IMR-90 (cell line): ENCODE results near the gene CEP85. TPM values are rescaled to one million over a fixed set of nuclear protein-coding genes. Genes with fewer than 3 reads are reported as not detected.

ENCODE experiments used
- ATAC-seq: fragments of 200-7000 bp; cut with Tn5 transposase; 2 replicates; pipeline ENCODE4 v1.9.1; 2020; ENCODE audit warnings: low read depth, mild to moderate bottlenecking, moderate library complexity
- BruUV-seq: library from RNA; stranded (reverse); fragments of 400-500 nt; replicated peaks from 2 replicates; lab custom pipeline; 2021; lab: Mats Ljungman, UMichigan
- CTCF ChIA-PET: fragments of 300-600 bp; formaldehyde crosslinking; extraction: SDS; loops from one replicate; lab custom pipeline; 2021; ENCODE audit warnings: antibody characterized with exemption; lab: Yijun Ruan, JAX
- POLR2A ChIA-PET: fragments of 300-600 bp; sonication (Branson Sonifier 250); formaldehyde crosslinking; loops from one replicate; lab custom pipeline; 2022; ENCODE audit warnings: antibody characterized with exemption; ENCODE audit not compliant: unreplicated experiment; lab: Charles Lee
- DNase-seq: peaks from one replicate; pipeline ENCODE4 v3.0.0; 2013
- H2AFZ ChIP-seq: replicated peaks from 2 replicates; pipeline ENCODE3; 2013; ENCODE audit warnings: low read length, mild to moderate bottlenecking; ENCODE audit not compliant: poor library complexity
- H2AK5ac ChIP-seq: 2 replicates; pipeline ENCODE4 v1.6.1; 2013; ENCODE audit warnings: low read depth, low read length, inconsistent platforms
- H2AK9ac ChIP-seq: replicated peaks from 2 replicates; pipeline ENCODE3; 2013; ENCODE audit warnings: mild to moderate bottlenecking, low read depth, low read length, moderate library complexity; ENCODE audit not compliant: poor library complexity
- H2BK120ac ChIP-seq: 2 replicates; pipeline ENCODE4 v1.6.1; 2013; ENCODE audit warnings: low read depth, low read length, inconsistent platforms
- H2BK15ac ChIP-seq: 3 replicates; pipeline ENCODE4 v1.6.1; 2013; ENCODE audit warnings: low read depth, low read length, inconsistent platforms
- H2BK20ac ChIP-seq: 2 replicates; pipeline ENCODE4 v1.6.1; 2013; ENCODE audit warnings: low read depth, mild to moderate bottlenecking, inconsistent platforms, low read length, moderate library complexity
- H2BK5ac ChIP-seq: 2 replicates; pipeline ENCODE4 v1.6.1; 2013; ENCODE audit warnings: mild to moderate bottlenecking, low read depth, low read length, inconsistent platforms; ENCODE audit not compliant: poor library complexity, severe bottlenecking
- H3K14ac ChIP-seq: replicated peaks from 2 replicates; pipeline ENCODE4 v1.6.1; 2013; ENCODE audit warnings: low read depth, low read length, inconsistent platforms
- H3K18ac ChIP-seq: 2 replicates; pipeline ENCODE4 v1.6.1; 2013; ENCODE audit warnings: low read depth, low read length, control low read depth
- H3K23ac ChIP-seq: 2 replicates; pipeline ENCODE4 v1.6.1; 2013; ENCODE audit warnings: low read depth, low read length, inconsistent platforms
- H3K27ac ChIP-seq: 2 replicates; pipeline ENCODE4 v1.5.1; 2013; ENCODE audit warnings: mild to moderate bottlenecking, control low read depth, low read length; ENCODE audit not compliant: insufficient read depth
- H3K27me3 ChIP-seq: 2 replicates; pipeline ENCODE4 v1.6.1; 2013; ENCODE audit warnings: low read length; ENCODE audit not compliant: control insufficient read depth, insufficient read depth
- H3K36me3 ChIP-seq: 2 replicates; pipeline ENCODE4 v1.6.1; 2013; ENCODE audit warnings: low read length, mixed read lengths; ENCODE audit not compliant: control insufficient read depth, insufficient read depth
- H3K4ac ChIP-seq: 2 replicates; pipeline ENCODE4 v1.6.1; 2013; ENCODE audit warnings: low read depth, low read length, inconsistent platforms
- H3K4me1 ChIP-seq: 2 replicates; pipeline ENCODE4 v1.6.1; 2013; ENCODE audit warnings: low read length, mixed read lengths; ENCODE audit not compliant: control insufficient read depth, insufficient read depth
- H3K4me2 ChIP-seq: 2 replicates; pipeline ENCODE4 v1.6.1; 2013; ENCODE audit warnings: low read depth, mild to moderate bottlenecking, control low read depth, low read length, moderate library complexity
- H3K4me3 ChIP-seq: 2 replicates; pipeline ENCODE4 v1.5.1; 2013; ENCODE audit warnings: low read depth, mild to moderate bottlenecking, control low read depth, low read length, moderate library complexity; ENCODE audit not compliant: insufficient read depth
- H3K56ac ChIP-seq: 2 replicates; pipeline ENCODE4 v1.6.1; 2013; ENCODE audit warnings: low read length, inconsistent platforms; ENCODE audit not compliant: insufficient read depth; ENCODE audit errors: extremely low read depth
- H3K79me1 ChIP-seq, 2 experiments: 2 replicates each; pipeline ENCODE4 v1.6.1; 2013; ENCODE audit warnings: low read length in 2 of 2, inconsistent platforms in 1 of 2, low read depth in 1 of 2
- H3K9ac ChIP-seq: 2 replicates; pipeline ENCODE4 v1.6.1; 2013; ENCODE audit warnings: low read depth, low read length, control low read depth
- H3K9me1 ChIP-seq: 2 replicates; pipeline ENCODE4 v1.6.1; 2013; ENCODE audit warnings: low read length, inconsistent platforms; ENCODE audit not compliant: insufficient read depth
- H3K9me3 ChIP-seq: 2 replicates; pipeline ENCODE4 v1.6.1; 2013; ENCODE audit warnings: low read length; ENCODE audit not compliant: control insufficient read depth, insufficient read depth
- H4K20me1 ChIP-seq: 2 replicates; pipeline ENCODE4 v1.6.1; 2013; ENCODE audit warnings: low read length, inconsistent platforms; ENCODE audit not compliant: insufficient read depth
- H4K5ac ChIP-seq: 2 replicates; pipeline ENCODE4 v1.6.1; 2013; ENCODE audit warnings: mild to moderate bottlenecking, low read depth, low read length, control low read depth
- H4K8ac ChIP-seq, 2 experiments: 2 replicates each; pipeline ENCODE4 v1.6.1; 2013; ENCODE audit warnings: low read depth in 2 of 2, low read length in 2 of 2, control low read depth in 1 of 2, inconsistent platforms in 1 of 2
- H4K91ac ChIP-seq: 2 replicates; pipeline ENCODE4 v1.6.1; 2013; ENCODE audit warnings: low read depth, low read length, inconsistent platforms; ENCODE audit not compliant: insufficient read depth
- BHLHE40 ChIP-seq: fragments of 150-350 bp; IDR thresholded peaks from 2 replicates; pipeline ENCODE4 v1.6.1; 2016; ENCODE audit warnings: mild to moderate bottlenecking, low read depth, low read length
- CEBPB ChIP-seq: IDR thresholded peaks from 2 replicates; pipeline ENCODE4 v1.6.1; 2012; ENCODE audit warnings: low read depth, low read length, improper control_type of control experiment
- CHD1 ChIP-seq: IDR thresholded peaks from 2 replicates; pipeline ENCODE4 v1.6.1; 2012; ENCODE audit warnings: low read depth, low read length, improper control_type of control experiment
- FOS ChIP-seq: fragments of 150-350 bp; IDR thresholded peaks from 2 replicates; pipeline ENCODE4 v1.6.1; 2016; ENCODE audit warnings: low read depth, low read length
- MAFK ChIP-seq: IDR thresholded peaks from 2 replicates; pipeline ENCODE4 v1.6.1; 2012; ENCODE audit warnings: low read depth, low read length, improper control_type of control experiment
- MAZ ChIP-seq: IDR thresholded peaks from 2 replicates; pipeline ENCODE4 v1.6.1; 2012; ENCODE audit warnings: low read depth, mild to moderate bottlenecking, low read length, improper control_type of control experiment, moderate library complexity, borderline replicate concordance
- MXI1 ChIP-seq: IDR thresholded peaks from 2 replicates; pipeline ENCODE4 v1.6.1; 2012; ENCODE audit warnings: low read depth, mild to moderate bottlenecking, low read length, moderate library complexity, borderline replicate concordance
- NFE2L2 ChIP-seq: fragments of 150-350 bp; IDR thresholded peaks from 2 replicates; pipeline ENCODE4 v1.6.1; 2016; ENCODE audit warnings: low read depth, mild to moderate bottlenecking, low read length
- POLR2A ChIP-seq: IDR thresholded peaks from 2 replicates; pipeline ENCODE4 v1.6.1; 2012; ENCODE audit warnings: mild to moderate bottlenecking, low read depth, low read length
- RAD21 ChIP-seq: IDR thresholded peaks from 2 replicates; pipeline ENCODE4 v1.6.1; 2012; ENCODE audit warnings: low read length, improper control_type of control experiment
- RCOR1 ChIP-seq: IDR thresholded peaks from 2 replicates; pipeline ENCODE4 v1.6.1; 2012; ENCODE audit warnings: mild to moderate bottlenecking, low read length, improper control_type of control experiment; ENCODE audit not compliant: insufficient replicate concordance
- RFX5 ChIP-seq: IDR thresholded peaks from 2 replicates; pipeline ENCODE4 v1.8.0; 2012; ENCODE audit warnings: low read depth, mild to moderate bottlenecking, low read length, moderate library complexity
- SMC3 ChIP-seq: fragments of 150-350 bp; IDR thresholded peaks from 2 replicates; pipeline ENCODE4 v1.6.1; 2016; ENCODE audit warnings: low read depth, mild to moderate bottlenecking, antibody characterized with exemption, low read length, moderate library complexity
- whole genome bisulfite sequencing, 2 experiments: methylation state at CpG; one replicate each; pipeline versions ENCODE4 v1.1.5 to v1.1.7; 2013; ENCODE audit warnings: missing lambda C conversion rate in 2 of 2; ENCODE audit not compliant: insufficient read length in 1 of 2; ENCODE audit errors: extremely low coverage in 2 of 2; 5-methylcytosine and 5-hydroxymethylcytosine counted together
- dilution Hi-C: fragments of 300-500 bp; cut with HindIII; formaldehyde crosslinking; loops from one replicate; pipeline ENCODE4 v1.14.3; 2018; ENCODE audit warnings: low sequenced_read_pairs; ENCODE audit not compliant: unreplicated experiment
- in situ Hi-C: fragments of 300-500 bp; cut with MboI; formaldehyde crosslinking; loops from 3 replicates; pipeline ENCODE4 v1.14.3; 2019; ENCODE audit warnings: low sequenced_read_pairs, inconsistent platforms, mixed read lengths
- intact Hi-C: fragments of 100-400 bp; cut with micrococcal nuclease; formaldehyde crosslinking; loops from 2 replicates; pipeline ENCODE4 v1.10.0; 2022
- polyA plus RNA-seq, 3 experiments: library from polyadenylated mRNA; depleted of rRNA; stranded (reverse); fragments of >200 nt; gene quantifications; 2 replicates each; pipeline ENCODE4 v1.2.3, GENCODE V29; 2012; ENCODE audit warnings: low replicate concordance in 1 of 3
- total RNA-seq: library from RNA; depleted of rRNA; stranded (reverse); fragments of >200 nt; gene quantifications from 2 replicates; pipeline ENCODE4 v1.2.3, GENCODE V29; 2012
- TF ChIP-seq, protein P1 (sequence below): fragments of 150-350 bp; IDR thresholded peaks from 2 replicates; pipeline ENCODE4 v1.6.1; 2017; ENCODE audit warnings: mild to moderate bottlenecking, antibody characterized with exemption, low read length, low read depth
- TF ChIP-seq, protein P2 (sequence below): conservative IDR thresholded peaks from 2 replicates; pipeline ENCODE4 v1.5.1; 2012; ENCODE audit warnings: mild to moderate bottlenecking, low read depth, low read length, improper control_type of control experiment
- TF ChIP-seq, protein P3 (sequence below): fragments of 150-350 bp; IDR thresholded peaks from 2 replicates; pipeline ENCODE4 v1.6.1; 2016; ENCODE audit warnings: low read depth, mild to moderate bottlenecking, low read length, moderate library complexity, borderline replicate concordance

CEP85 gene
- total and polyA plus RNA-seq, 2 of the 4 experiments (the other 2 are of a cell fraction), result 11.5 to 11.8 TPM

DNA sequence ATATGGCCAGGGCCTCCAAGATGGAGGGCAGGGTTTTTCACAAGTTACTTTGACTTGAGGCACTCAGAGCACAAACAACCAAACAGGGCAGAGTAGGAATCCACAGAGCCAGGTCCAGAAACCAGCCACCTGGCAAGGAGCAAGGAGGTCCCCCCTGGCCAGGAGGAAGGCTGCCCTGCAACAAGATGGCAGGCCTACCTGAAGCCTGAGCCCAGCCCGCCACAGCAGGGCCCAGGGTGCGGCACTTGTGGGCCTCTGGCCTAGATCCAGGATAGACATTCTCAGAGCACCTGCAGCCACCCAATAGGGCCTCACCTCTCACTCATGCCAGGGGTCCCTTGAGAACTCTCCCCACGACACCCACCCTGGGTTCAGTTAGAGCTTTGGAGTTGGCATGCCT is 57.4 kb downstream of the CEP85 start:
- ChIA-PET POLR2A (no interaction called here), CTCF (no interaction called here)
- no peaks in the 10 kb centered on the region for H3K27me3 ChIP-seq
- no peaks in the 10 kb centered on the region for H4K20me1 ChIP-seq
- no peak overlapping the region for H3K56ac ChIP-seq
- H3K14ac ChIP-seq, result no peak overlapping the region
- no peaks in the 10 kb centered on the region; the same call in 1 of the 2 replicates for H3K36me3 ChIP-seq
- H3K23ac ChIP-seq, result no peak overlapping the region
- no TSS peak for BruUV-seq
- no peak overlapping the region for H2AFZ ChIP-seq
- ATAC-seq (no peak), DNase-seq (no peak)
- H4K8ac ChIP-seq, result no peak overlapping the region
- no peak overlapping the region for H4K91ac ChIP-seq
- no peak for TF ChIP-seq SMC3
- no peak for TF ChIP-seq POLR2A
- no peak for TF ChIP-seq MAFK
- TF ChIP-seq RCOR1, result no peak
- no peak for TF ChIP-seq CHD1
- no peak for TF ChIP-seq MXI1
- no peak for TF ChIP-seq RFX5
- TF ChIP-seq, protein P1, sequence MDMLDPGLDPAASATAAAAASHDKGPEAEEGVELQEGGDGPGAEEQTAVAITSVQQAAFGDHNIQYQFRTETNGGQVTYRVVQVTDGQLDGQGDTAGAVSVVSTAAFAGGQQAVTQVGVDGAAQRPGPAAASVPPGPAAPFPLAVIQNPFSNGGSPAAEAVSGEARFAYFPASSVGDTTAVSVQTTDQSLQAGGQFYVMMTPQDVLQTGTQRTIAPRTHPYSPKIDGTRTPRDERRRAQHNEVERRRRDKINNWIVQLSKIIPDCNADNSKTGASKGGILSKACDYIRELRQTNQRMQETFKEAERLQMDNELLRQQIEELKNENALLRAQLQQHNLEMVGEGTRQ, result no peak
- TF ChIP-seq RAD21, result no peak
- no peak for TF ChIP-seq CEBPB
- no peak for TF ChIP-seq FOS
- no peak for TF ChIP-seq MAZ
- no peak for TF ChIP-seq BHLHE40
- no peak for TF ChIP-seq NFE2L2
- TF ChIP-seq, protein P2, sequence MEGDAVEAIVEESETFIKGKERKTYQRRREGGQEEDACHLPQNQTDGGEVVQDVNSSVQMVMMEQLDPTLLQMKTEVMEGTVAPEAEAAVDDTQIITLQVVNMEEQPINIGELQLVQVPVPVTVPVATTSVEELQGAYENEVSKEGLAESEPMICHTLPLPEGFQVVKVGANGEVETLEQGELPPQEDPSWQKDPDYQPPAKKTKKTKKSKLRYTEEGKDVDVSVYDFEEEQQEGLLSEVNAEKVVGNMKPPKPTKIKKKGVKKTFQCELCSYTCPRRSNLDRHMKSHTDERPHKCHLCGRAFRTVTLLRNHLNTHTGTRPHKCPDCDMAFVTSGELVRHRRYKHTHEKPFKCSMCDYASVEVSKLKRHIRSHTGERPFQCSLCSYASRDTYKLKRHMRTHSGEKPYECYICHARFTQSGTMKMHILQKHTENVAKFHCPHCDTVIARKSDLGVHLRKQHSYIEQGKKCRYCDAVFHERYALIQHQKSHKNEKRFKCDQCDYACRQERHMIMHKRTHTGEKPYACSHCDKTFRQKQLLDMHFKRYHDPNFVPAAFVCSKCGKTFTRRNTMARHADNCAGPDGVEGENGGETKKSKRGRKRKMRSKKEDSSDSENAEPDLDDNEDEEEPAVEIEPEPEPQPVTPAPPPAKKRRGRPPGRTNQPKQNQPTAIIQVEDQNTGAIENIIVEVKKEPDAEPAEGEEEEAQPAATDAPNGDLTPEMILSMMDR, result no peak
- TF ChIP-seq, protein P3, sequence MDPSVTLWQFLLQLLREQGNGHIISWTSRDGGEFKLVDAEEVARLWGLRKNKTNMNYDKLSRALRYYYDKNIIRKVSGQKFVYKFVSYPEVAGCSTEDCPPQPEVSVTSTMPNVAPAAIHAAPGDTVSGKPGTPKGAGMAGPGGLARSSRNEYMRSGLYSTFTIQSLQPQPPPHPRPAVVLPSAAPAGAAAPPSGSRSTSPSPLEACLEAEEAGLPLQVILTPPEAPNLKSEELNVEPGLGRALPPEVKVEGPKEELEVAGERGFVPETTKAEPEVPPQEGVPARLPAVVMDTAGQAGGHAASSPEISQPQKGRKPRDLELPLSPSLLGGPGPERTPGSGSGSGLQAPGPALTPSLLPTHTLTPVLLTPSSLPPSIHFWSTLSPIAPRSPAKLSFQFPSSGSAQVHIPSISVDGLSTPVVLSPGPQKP, result no peak
- no peak overlapping the region for H3K9ac ChIP-seq
- no peak overlapping the region for H2BK20ac ChIP-seq
- H3K4ac ChIP-seq, result no peak overlapping the region
- no peak overlapping the region for H3K4me3 ChIP-seq
- H3K4me1 ChIP-seq, result no peaks in the 10 kb centered on the region; the same call in 1 of the 2 replicates
- 90% methylated on average over 2 of the region's 3 CpGs; no CpG with 5 or more reads in 1 of the 2 experiments for WGBS, 2 experiments
- H3K9me1 ChIP-seq, result peaks cover 6% of the 10 kb centered on the region; the same call in 1 of the 2 replicates
- H3K79me1 ChIP-seq, result peaks cover 0 to 5% of the 10 kb centered on the region in 2 experiments; a peak in 1 of 4 replicates
- H2BK120ac ChIP-seq, result no peak overlapping the region
- H2BK5ac ChIP-seq, result no peak overlapping the region
- no peak overlapping the region for H2BK15ac ChIP-seq
- H3K4me2 ChIP-seq, result no peak overlapping the region
- no peak overlapping the region for H4K5ac ChIP-seq
- no peak overlapping the region for H2AK5ac ChIP-seq
- H3K9me3 ChIP-seq, result no peaks in the 10 kb centered on the region
- H2AK9ac ChIP-seq, result no peak overlapping the region
- in situ Hi-C loops, result no loop called here
- no peak overlapping the region for H3K27ac ChIP-seq
- no peak overlapping the region for H3K18ac ChIP-seq
- dilution Hi-C loops, result no loop called here
- intact Hi-C loops, result no loop called here
